Heart left ventricle (tissue), 13 donors: ENCODE data around the gene CHST5.

Source experiments
- POLR2A ChIP-seq, 2 donors: fragments of 450-650 bp; IDR thresholded peaks; one replicate each; pipeline ENCODE4 v1.6.1; 2017; ENCODE audit warnings: antibody characterized with exemption in 2 of 2, mild to moderate bottlenecking in 2 of 2, moderate library complexity in 2 of 2
- TF ChIP-seq, protein P1 (sequence below), 12 donors: fragments of 200-600 bp; sonication (generic) in 4 of 12; IDR thresholded peaks; one replicate each; pipeline versions ENCODE4 v1.5.0 to v1.8.0; 2018 to 2022; ENCODE audit warnings: antibody characterized with exemption in 12 of 12, mild to moderate bottlenecking in 5 of 12
- donor health status: ischemic (EF 13 %, LVEDD 7.1; RV severe dilation, severe dysfunction).
- donor health status: DM: no; HTN: yes; CAD: no.
- donor health status: DM: no; HTN: no; CAD: no.
- donor health status: ischemic (EF 25% LVEDD 6.9; RV normal size, moderate dysfunction).
- donor health status: ischemic (EF 25% LVEDD 5.7; RV mildly dilated, moderate dysfunction).
- donor health status: ischemic (EF 35%, LVEDD 5.7; RV mildly dilated, moderate dysfunction).
- donor health status: nonischemic (EF 11% LVEDD 7.7; RV severe dilation, severe dysfunction).
- donor health status: DM: yes; HTN: yes; CAD: no.
- donor health status: PGD.
- donor health status: ischemic (EF 29% LVEDD 5.4; RV normal size, mild dysfunction).
- donor health status: nonischemic (EF 23%, LVEDD 6.1; RV moderate dilation, normal function).

GRCh38 chr16:75559564-75560372, 23.9 kb upstream of the CHST5 start:
- TF ChIP-seq, protein P1, sequence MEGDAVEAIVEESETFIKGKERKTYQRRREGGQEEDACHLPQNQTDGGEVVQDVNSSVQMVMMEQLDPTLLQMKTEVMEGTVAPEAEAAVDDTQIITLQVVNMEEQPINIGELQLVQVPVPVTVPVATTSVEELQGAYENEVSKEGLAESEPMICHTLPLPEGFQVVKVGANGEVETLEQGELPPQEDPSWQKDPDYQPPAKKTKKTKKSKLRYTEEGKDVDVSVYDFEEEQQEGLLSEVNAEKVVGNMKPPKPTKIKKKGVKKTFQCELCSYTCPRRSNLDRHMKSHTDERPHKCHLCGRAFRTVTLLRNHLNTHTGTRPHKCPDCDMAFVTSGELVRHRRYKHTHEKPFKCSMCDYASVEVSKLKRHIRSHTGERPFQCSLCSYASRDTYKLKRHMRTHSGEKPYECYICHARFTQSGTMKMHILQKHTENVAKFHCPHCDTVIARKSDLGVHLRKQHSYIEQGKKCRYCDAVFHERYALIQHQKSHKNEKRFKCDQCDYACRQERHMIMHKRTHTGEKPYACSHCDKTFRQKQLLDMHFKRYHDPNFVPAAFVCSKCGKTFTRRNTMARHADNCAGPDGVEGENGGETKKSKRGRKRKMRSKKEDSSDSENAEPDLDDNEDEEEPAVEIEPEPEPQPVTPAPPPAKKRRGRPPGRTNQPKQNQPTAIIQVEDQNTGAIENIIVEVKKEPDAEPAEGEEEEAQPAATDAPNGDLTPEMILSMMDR (IDR thresholded peaks at IDR 0.05), result no peak
- no peak for TF ChIP-seq POLR2A (IDR thresholded peaks at IDR 0.05)
